Hepatocyte (in vitro differentiated cells): ENCODE results near the gene NPW. TPM values are rescaled to one million over a fixed set of nuclear protein-coding genes. Genes with fewer than 3 reads are reported as not detected.
A peak's percentile ranks its signal among the peaks of the same experiment; 100 is the strongest.

ENCODE experiments used
- DNase-seq: peaks from one replicate; pipeline ENCODE4 v3.0.0-alpha.2; 2016; ENCODE audit warnings: low spot score
- H2AFZ ChIP-seq: fragments of 200-600 bp; sonication (generic); 2 replicates; pipeline ENCODE4 v1.6.0; 2016; ENCODE audit warnings: antibody characterized with exemption, mild to moderate bottlenecking
- H3K27ac ChIP-seq: fragments of 200-600 bp; sonication (generic); 2 replicates; pipeline ENCODE4 v1.5.1; 2016; ENCODE audit warnings: mild to moderate bottlenecking
- H3K27me3 ChIP-seq: fragments of 200-600 bp; sonication (generic); 2 replicates; pipeline ENCODE4 v1.6.1; 2016
- H3K36me3 ChIP-seq: fragments of 200-600 bp; sonication (generic); replicated peaks from 2 replicates; pipeline ENCODE4 v1.5.1; 2016; ENCODE audit warnings: low read depth; ENCODE audit not compliant: insufficient read depth
- H3K4me1 ChIP-seq: fragments of 200-600 bp; sonication (generic); 2 replicates; pipeline ENCODE4 v1.5.1; 2016; ENCODE audit warnings: mild to moderate bottlenecking, moderate library complexity; ENCODE audit not compliant: insufficient read depth
- H3K4me2 ChIP-seq: fragments of 200-600 bp; sonication (generic); 2 replicates; pipeline ENCODE4 v1.6.0; 2016
- H3K4me3 ChIP-seq: fragments of 200-600 bp; sonication (generic); 2 replicates; pipeline ENCODE4 v1.5.1; 2016; ENCODE audit warnings: mild to moderate bottlenecking
- H3K79me2 ChIP-seq: fragments of 200-600 bp; sonication (generic); 2 replicates; pipeline ENCODE4 v1.6.0; 2017; ENCODE audit warnings: mild to moderate bottlenecking
- H3K9me2 ChIP-seq: fragments of 200-600 bp; sonication (generic); replicated peaks from 2 replicates; pipeline ENCODE4 v1.6.0; 2017; ENCODE audit warnings: mild to moderate bottlenecking; ENCODE audit not compliant: insufficient read depth
- H3K9me3 ChIP-seq: fragments of 200-600 bp; sonication (generic); 2 replicates; pipeline ENCODE4 v1.5.1; 2016; ENCODE audit warnings: low read depth, mild to moderate bottlenecking
- H4K20me1 ChIP-seq: fragments of 200-600 bp; sonication (generic); 2 replicates; pipeline ENCODE4 v1.6.0; 2016; ENCODE audit warnings: mild to moderate bottlenecking; ENCODE audit not compliant: insufficient read depth, poor library complexity, severe bottlenecking
- CTCF ChIP-seq: fragments of 200-600 bp; sonication (generic); IDR thresholded peaks from 2 replicates; pipeline ENCODE4 v1.5.1; 2016; ENCODE audit warnings: antibody characterized with exemption, mild to moderate bottlenecking; ENCODE audit not compliant: poor library complexity
- EZH2 ChIP-seq: fragments of 200-600 bp; sonication (generic); IDR thresholded peaks from 2 replicates; pipeline ENCODE4 v1.6.1; 2016; ENCODE audit warnings: antibody characterized with exemption, mild to moderate bottlenecking, borderline replicate concordance
- EZH2phosphoT487 ChIP-seq: fragments of 200-600 bp; sonication (generic); IDR thresholded peaks from one replicate; pipeline ENCODE4 v1.6.1; 2018; ENCODE audit warnings: antibody characterized with exemption, mild to moderate bottlenecking, low read depth, moderate library complexity; ENCODE audit not compliant: unreplicated experiment, severe bottlenecking
- WGBS: methylation state at CpG from one replicate; pipeline ENCODE4 v1.1.6; 2016; ENCODE audit warnings: low lambda C conversion rate; ENCODE audit errors: missing lambda C conversion rate; 5-methylcytosine and 5-hydroxymethylcytosine counted together
- polyA plus RNA-seq: library from polyadenylated mRNA; unstranded; fragments of >200 nt; fragmentation: Nextera tagmentation; extraction: Ambion mirVana; gene quantifications from 2 replicates; pipeline ENCODE4 v1.2.1, GENCODE V29; 2016
- total RNA-seq: library from RNA; depleted of rRNA; stranded (reverse); fragments of >200 nt; gene quantifications from 2 replicates; pipeline ENCODE4 v1.2.3, GENCODE V29; 2014

NPW gene
- total and polyA plus RNA-seq, 2 experiments from 2014 or later = 2.7 to 45.2 TPM

GRCh38 chr16:2034696-2035430 lies 15.3 kb downstream of the NPW start:
- Histone ChIP-seq H3K9me3 (no peaks in the 10 kb centered on the region), H3K4me1 (peaks cover 63% of the 10 kb centered on the region), H3K27me3 (no peaks in the 10 kb centered on the region), H4K20me1 (no peaks in the 10 kb centered on the region), H3K27ac (peak overlapping the region; percentile 100), H3K9me2 (no peaks in the 10 kb centered on the region), H3K36me3 (no peaks in the 10 kb centered on the region), H3K4me3 (no peak overlapping the region), H3K4me2 (peak overlapping the region; percentile 74), H3K79me2 (peaks cover 11% of the 10 kb centered on the region), H2AFZ (no peak overlapping the region)
- TF ChIP-seq CTCF (no peak), EZH2 (no peak), EZH2phosphoT487 (no peak)
- no peak for DNase-seq
- 92% methylated on average over 12 of the region's 17 CpGs for WGBS

GRCh38 chr16:2035431-2036199 lies 16.0 kb downstream of the NPW start:
- Histone ChIP-seq H3K9me3 (no peaks in the 10 kb centered on the region), H3K4me3 (no peak overlapping the region), H3K36me3 (no peaks in the 10 kb centered on the region), H4K20me1 (no peaks in the 10 kb centered on the region), H3K27me3 (no peaks in the 10 kb centered on the region), H3K27ac (peak overlapping the region; percentile 100), H2AFZ (no peak overlapping the region), H3K4me2 (peak overlapping the region; percentile 74), H3K9me2 (no peaks in the 10 kb centered on the region), H3K79me2 (peaks cover 11% of the 10 kb centered on the region), H3K4me1 (peaks cover 71% of the 10 kb centered on the region)
- 35% methylated on average over 30 of the region's 34 CpGs for WGBS
- DNase-seq = peak; percentile 81
- TF ChIP-seq EZH2phosphoT487 (no peak), EZH2 (no peak), CTCF (no peak)

- H4K20me1 ChIP-seq = no peaks in the 10 kb centered on the region
- peak overlapping the region; percentile 100 for H3K27ac ChIP-seq
- no peak overlapping the region for H2AFZ ChIP-seq
- H3K4me3 ChIP-seq = no peak overlapping the region
- H3K79me2 ChIP-seq = peaks cover 11% of the 10 kb centered on the region
- H3K9me2 ChIP-seq = no peaks in the 10 kb centered on the region
- 94% methylated on average over 43 of the region's 47 CpGs for WGBS
- DNase-seq = no peak
- H3K4me1 ChIP-seq = peaks cover 77% of the 10 kb centered on the region
- H3K4me2 ChIP-seq = peak overlapping the region; percentile 74
- H3K9me3 ChIP-seq = no peaks in the 10 kb centered on the region
- TF ChIP-seq CTCF (no peak), EZH2phosphoT487 (no peak), EZH2 (no peak)
- H3K27me3 ChIP-seq = no peaks in the 10 kb centered on the region
- no peaks in the 10 kb centered on the region for H3K36me3 ChIP-seq
These were observed 16.8 kb downstream of the NPW start for GRCh38 chr16:2036200-2036966.
